Lung microvascular endothelial cell (primary cell): ENCODE measurements around the gene ERC2. TPM values are rescaled to one million over a fixed set of nuclear protein-coding genes. Genes with fewer than 3 reads are reported as not detected.

Experiments
- DNase-seq, 2 donors: peaks; one replicate each; pipeline versions ENCODE4 v3.0.0 to v3.0.0-alpha.2; 2010; ENCODE audit warnings: low read depth in 2 of 2
- total RNA-seq: library from RNA; depleted of rRNA; stranded (reverse); fragments of >200 nt; gene quantifications from 2 replicates; pipeline ENCODE4 v1.2.1, GENCODE V29; 2014

ERC2 gene
- total RNA-seq, 1 donor from 2014 or later = 2.2 TPM

DNA sequence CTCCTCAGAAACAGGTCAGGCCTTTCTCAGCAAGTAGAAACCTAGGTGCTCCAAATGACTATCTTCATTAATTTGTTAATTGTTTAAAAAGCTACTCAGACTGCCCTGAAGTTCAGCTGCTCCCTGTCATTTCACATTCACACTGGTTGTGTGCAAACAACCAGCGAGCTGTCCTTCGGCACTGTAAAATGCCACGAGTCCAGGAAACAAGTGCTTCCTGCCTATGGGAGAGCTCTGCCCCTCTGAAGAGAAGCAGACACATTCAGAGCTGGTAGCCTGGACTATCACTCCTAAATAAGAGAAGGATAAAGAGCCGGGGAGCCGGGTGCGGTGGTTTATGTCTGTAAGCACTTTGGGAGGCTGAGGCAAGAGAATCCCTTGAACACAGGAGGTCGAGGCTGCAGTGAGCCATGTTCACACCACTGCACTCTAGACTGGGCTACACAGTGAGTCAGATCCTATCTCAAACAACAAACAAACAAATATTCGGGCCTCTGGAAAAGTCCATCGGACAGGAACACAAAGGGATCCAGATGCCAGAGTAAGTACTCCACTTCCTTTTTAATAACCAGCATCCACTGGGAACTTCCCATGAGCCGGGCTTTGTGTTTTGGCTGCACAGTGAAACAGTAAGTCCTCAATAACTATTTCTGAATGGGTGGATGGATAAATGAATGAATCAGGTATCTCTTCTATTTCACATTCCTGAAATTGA lies 866.7 kb downstream of the ERC2 start:
- DNase-seq = peak in 1 of 2 donors; percentile 80

DNA sequence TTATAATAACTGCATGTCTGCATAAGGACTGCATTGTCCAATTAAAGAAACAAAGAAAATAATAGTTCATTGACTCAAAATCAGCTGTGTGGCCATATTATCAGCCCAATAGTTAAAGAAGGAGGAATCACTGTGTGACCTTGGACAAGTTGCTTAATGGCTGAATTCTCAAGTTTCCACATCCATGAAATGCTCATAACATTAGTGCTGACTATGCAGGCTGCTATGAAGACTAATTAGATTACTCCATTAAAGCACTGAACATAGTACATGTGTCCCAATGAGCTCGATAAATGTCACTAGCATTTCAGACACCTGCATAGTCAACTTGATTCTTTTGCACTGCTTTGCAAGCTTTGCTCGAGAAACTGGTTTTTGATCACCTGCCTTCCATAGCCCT lies 870.0 kb downstream of the ERC2 start:
- DNase-seq = no peak

DNA sequence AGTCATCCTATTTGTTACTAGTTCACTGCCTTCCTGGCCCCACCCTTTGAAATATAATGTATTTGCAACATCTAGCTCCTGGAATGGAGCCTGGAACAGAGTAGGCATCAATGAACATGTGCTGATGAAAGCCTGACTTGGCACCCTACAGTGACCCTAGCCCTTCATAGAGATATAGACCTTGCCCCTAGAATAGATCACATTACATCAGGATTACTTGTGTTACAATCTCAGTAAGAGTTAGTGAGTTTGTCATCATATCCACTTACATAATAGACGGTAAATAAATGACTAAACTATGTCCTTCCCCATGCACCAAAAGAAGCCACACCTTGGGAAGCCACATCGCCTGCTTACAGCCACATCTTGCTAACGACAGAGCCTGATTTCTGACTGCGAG lies 870.6 kb downstream of the ERC2 start:
- no peak for DNase-seq

DNA sequence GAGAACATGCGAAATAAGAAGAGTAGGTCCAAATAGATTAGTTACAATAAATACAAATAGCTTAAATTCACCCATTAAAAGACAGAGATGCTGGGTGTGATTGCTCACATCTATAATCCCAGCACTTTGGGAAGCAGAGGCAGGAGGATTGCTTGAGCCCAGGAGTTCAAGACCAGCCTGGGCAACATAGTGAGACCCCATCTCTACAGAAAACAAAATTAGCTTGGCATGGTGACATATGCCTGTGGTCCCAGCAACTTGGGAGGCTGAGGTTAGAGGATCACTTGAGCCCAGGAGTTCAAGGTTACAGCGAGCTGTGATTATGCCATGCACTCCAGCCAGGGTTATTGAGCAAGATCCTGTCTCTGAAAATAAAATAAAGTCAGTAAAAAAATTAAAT lies 872.1 kb downstream of the ERC2 start:
- no peak for DNase-seq

DNA sequence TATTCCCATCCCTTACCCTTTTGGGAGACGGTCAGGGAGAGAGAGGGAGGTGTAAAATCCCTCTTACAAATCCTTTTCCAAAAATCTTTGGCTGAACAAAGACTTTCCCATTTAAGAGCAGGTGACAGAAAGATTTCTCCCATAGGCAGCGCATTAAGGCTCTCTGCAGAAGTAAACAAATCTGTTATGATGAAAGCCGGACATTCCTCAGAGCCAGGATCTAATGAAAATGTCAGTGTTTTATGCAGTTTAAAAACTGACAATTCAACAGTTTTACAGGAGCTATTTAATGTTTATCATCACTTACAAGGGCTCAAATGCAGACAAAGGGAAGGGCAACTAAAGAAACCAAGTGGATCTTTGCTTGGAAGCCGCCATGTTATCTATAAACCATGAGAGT lies 872.8 kb downstream of the ERC2 start:
- no peak for DNase-seq

DNA sequence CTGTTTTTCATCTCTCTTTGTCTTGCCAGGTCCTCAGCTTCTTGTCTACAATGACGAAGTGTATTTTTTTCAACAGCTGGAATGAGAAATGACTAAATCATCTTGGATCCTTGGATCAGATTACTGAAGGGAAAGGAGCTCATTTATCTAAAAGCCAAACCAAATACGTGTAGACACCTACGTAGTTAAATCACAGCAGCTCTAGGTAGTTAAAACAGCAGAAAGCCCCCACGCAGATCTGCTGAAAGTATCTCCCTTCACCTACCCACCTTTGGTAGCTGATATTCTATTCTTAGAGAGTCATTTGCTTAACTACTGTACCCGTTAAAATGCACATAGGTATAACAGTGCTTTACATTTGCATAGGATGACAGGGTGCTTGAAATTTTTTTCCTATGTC lies 875.7 kb downstream of the ERC2 start:
- DNase-seq = no peak

DNA sequence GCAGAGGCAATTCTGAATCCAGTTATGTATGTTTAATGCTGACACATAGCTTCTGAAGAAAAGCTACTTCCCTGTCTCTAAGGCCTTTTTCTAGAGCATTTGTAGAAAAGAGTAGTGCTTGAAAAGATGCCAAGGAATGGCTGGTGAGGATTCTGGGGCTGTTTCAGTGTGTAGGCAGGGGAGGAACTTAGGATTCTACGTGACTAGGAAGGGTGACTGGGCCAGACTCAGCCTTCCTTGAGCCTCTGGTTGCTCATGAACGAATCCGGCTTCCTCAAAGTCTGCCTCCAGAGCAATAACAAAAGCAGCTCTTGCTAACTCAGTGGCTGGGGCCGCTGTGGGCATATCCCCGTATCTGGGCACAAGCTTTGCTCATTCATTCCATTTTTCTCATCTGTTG lies 876.4 kb downstream of the ERC2 start:
- no peak for DNase-seq

DNA sequence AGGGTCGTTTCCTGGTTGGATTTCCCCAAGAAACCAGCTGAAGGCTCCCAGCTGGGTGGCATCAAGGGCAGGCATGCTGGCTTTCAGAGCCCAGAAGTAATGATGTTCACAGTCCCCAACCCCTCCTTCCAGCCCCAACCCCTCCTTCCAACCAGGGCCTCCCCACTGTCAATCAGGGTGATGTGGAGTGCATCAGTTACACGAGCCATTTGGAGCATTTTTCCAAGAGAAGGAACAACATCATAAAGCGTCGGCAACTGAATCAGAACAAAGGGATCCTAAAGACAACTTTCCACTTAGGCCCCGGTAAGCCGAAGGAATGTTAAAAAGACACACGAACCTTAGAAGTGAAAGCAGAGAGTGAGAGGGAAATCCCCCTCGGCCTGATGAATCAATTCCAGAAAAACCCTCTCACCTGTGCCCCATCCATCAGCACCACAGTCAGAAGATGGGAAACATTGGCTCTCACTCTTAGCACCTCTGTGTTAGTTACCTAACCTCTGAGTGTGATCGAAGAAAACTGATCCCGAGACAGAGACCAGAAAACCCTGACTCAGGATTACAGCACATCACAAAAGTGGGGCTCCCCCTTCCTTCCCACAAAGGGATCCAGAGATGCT lies 880.0 kb downstream of the ERC2 start:
- DNase-seq = no peak

DNA sequence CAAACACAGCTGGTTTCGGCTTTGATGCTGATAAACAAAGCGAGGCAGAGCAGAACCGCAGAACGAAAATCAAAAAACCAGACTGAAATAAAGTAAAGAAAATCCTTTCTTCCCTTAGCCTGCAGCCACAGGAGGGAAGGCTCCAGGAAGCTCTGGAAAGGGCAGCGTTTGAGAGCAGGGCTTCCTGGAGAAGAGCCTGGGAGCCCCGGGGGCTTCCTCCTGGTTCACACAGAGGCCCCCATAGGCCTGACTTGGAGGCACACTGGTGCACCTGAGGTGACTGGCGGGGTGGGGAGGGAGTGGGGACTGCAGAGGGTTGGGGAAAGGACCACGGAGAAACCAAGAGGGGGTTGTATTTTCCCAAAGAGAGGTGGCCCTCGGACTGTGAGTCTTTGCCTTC lies 882.4 kb downstream of the ERC2 start:
- DNase-seq = no peak

DNA sequence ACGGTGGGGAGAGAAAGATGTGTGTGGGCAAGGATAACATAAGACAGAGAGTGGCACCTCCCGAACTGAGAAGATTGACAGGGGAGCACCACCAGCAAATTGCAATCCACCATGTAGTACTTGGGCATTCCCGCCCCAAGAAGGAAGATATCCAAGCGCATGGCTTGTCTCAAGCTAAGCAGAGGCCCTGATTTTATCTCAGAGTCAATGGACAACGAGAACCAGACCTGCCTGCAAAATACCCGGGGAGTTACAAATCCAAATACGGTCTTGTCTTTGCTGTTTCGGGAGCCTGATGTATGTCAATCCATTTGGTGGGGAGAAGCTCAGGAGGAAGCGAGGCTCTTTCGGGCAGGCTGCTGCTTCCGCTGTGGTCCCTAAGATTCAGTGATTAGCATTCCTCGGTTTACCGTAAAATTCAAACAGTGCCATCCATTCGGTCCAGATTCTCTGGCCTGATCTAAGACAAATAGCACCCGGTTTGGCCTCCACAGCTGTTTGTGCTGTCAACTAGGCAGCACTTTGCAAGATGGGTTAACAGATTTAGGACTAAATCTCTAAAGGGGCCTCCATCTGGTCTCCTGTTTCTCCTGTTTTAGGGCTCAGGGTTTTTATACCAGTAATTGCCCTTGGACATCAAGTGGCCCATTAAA lies 883.4 kb downstream of the ERC2 start:
- DNase-seq = no peak

DNA sequence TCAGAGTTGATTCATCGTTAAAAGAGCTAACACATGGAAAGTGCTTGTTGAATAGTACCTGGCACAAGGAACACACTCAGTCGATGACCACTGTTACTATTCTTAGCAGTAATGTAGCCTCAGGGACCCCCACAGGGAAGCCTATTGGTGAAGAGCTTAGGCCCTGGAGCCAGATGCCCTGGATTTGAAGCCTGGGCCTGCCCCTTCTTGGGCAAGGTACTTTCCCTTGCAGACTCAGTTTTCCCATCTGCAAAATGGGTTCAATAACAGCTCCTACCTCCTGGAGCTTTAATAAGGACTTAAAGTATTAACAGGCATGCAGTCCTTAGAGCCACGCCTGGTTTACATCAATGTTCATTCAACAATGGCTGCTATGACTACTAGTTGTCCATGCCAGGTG lies 884.2 kb downstream of the ERC2 start:
- DNase-seq = no peak

DNA sequence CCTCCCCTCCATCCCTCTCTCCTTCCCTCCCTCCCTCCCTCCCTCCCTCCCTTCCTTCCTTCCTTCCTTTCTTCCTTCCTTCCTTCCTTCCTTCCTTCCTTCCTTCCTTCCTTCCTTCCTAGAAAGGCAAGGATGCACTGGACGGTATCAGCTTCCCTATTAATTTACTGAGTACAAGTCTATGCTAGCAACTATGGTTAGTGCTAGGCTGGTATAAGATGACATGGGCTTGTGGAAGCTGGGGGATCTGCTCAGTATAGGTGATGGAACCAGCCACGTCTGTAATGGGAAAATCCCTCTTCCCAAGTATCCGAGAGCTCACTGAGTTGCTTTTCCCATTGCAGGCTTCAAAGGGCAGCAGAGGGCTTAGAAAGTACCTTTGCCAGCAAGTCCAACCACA lies 884.8 kb downstream of the ERC2 start:
- DNase-seq = no peak

DNA sequence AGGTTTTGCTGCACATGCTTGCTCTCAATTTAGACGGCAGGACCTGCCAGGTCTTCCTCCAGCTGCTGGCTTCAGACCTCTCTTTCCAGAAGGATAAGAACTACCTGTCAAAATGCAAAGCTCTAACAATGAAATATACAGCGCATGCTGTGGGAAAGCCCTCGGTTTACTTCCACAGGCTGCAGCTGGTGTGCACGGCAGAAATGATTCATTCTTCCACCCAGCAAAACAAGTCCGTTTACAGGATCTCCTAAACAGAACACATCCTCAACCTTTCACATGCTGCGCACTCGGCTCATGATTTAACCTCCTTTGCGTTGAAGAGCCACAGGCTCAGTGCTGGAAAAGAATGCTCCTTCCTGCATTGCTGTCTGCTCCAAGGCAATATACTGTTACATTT lies 888.8 kb downstream of the ERC2 start:
- DNase-seq = peak in 1 of 2 donors; percentile 70

DNA sequence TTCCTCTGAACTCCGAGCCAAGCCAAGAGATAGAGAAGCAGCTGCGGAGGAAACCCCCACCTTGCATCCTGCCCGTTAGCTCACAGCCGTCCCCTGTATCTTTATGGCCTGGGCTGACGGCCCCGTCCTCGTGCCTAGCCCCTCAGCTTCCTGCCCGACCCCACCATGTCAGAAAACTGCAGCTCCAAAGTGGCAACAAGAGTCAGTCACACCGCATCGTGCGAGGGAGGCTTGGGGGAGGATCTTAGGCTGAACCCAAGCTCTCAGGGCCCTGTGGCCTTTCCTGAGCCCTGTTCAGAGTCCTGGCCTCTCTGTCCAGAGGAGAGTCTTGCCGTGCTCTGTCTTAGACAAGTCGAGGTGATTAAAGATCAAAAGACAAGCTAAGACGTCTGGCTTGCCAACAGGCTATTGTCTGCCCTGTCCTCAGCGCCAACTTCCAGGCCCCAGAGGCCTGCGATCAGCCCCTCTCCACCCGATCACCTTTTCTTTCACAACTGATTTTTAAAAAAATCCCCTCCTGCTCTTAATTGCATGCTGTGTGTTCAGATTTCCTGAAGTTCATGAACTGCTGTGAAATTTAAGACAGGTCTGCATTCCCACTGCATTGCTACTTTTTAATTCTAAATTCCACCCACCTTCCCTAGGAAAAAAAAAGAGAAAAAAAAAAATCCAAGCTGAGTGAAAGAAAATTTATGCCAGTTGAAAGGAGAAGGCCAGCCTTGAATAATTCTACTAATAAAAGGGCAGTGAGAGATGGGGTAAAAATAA lies 891.5 kb downstream of the ERC2 start:
- no peak for DNase-seq

DNA sequence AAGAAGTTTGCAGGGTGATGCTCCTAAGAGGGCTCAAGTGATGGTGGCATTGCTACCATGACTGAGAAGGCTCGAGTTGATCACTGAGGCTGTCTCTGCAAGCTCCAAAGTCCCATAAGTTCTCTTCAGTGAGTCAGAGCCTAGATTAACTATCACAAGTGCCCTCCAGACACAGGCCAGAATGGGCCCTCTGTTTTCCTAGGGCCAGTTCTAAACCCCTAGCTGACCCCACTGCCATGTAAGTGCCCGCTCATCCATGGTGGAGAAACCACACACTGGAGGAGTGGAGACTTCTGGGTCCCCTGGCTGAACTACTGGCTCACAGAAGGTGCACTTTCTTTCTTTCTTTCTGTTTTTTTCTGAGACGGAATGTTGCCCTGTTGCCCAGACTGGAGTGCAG lies 893.6 kb downstream of the ERC2 start:
- no peak for DNase-seq

DNA sequence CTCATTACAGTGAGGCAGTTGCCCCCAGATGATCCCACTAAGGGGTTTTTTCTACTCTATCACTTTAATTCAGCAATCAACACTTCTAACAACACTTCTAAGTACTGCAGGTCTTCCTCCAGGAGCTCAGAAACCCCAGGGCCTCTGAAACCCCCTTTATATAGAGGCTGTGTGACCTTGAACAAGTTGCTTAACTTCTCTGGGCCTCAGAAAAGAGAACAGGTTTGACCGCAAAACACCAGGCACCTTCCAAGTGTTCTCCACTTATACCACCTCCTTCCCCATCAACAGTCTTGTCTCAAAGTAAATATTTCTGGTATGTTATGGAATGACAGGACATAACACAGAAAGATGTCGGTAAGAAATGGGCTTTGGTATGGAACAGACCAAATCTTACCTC lies 895.5 kb downstream of the ERC2 start:
- DNase-seq = no peak

DNA sequence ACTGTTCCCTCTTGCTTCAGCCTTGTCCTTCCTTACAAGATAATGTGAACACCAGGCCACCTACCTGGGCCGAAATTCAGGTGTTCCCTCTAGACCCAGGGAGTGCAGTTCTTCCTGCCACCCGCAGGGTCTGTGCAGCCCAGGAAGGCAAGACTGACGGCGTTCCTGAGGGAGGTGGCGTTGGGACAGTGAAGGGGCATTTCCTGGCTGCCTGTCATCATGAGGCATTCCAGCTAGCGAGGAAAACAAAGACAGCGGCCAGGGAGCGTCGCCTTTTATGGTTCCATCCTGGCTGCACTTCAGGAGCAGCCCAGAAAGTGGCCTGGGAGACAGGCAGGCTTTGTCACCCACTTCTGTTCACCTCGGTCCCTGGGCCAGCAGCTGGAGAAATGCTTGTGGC lies 896.4 kb downstream of the ERC2 start:
- DNase-seq = peak in 1 of 2 donors; percentile 33

DNA sequence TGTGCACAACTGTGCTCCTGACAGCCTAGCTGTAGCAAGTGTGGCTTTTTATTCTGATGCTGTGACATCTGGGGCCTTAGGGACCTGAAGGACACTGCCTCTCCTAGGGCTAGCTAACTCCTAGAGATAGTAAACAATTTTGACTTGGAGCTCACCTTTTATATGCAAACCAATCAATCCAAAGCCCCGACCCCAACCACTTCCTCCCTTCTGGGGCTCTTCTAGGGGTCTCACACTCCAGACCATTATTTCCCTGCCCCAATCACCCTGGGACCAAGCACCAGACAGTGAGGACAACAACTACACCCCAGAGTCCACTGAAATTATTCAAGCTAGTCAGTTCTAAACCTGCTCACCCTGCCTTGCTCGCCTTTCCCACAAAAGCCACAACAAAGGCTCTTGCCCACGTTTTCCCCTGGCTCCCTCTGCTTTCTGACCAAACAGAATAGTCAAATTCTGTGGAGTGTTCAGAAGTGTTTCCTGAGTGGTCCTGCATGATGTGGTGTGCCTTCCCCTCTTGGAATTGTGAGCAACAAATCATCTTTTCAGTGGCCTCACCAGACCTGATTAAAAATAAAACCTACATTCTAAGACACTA lies 897.0 kb downstream of the ERC2 start:
- no peak for DNase-seq

DNA sequence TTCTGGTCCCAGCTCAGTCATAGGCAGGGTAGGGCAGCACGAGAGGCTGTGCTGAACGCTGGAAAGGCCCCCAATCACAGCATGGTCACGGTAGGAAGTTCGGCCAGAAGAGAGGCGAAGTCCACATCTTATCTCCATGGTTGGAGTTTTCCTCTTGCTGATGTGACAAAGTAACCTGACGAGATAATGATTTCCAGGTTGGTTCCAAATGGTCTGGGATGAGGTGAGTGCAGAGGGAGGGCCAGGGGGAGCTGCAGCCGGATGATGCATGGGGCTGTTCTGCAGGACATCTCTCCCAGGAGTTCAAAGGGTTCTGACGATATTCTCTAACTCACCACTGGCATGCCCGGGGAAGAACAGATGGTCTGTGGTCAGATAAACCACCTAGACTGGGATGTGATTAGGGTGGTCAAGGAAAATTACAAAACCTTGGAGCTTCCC lies 898.0 kb downstream of the ERC2 start:
- DNase-seq = no peak

DNA sequence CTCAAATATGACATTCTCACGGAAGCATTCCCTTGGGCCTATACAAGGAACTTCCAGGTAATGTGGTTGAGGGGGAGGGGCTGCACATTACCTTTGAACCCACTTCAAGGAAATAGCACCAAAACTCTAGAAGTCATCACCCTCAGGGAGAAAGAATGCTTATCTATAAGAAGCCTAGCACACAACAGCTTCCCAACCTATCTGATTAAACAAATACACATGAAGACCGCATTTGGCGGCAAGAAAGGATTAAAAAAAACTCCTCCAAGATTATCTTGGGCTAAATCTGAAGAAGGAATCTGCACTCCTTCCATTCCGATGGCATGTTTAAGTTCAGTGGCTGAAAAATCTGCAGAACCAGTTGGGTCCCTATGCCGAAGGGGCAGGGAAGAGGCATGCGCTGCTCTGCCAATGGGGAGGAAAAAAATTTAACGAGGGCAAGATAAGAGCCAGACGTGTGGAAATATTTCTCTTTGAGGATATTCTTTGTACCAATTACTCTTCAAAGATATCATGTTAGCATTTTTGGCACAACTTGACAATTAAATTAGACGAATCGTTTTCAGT lies 899.2 kb downstream of the ERC2 start:
- no peak for DNase-seq

DNA sequence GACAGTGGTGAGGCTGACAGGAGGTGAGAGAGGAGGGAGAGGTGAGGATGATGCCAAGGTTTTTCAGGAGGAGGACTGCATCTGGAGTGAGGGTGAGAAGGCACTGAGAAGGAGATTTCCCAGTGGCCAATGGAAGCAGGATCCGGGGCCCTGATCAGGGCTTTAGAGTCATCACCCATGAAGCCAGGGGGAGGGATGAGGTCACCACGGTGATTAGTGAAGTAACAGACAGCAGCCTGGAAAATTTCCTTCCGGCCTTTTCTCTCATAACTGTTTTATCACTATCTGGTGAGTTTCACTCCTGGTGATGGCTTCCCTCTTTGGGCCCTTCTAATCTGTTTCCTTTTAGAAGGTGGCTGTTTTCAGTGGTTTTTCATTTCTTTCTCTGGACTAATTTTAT lies 900.7 kb downstream of the ERC2 start:
- DNase-seq = no peak

DNA sequence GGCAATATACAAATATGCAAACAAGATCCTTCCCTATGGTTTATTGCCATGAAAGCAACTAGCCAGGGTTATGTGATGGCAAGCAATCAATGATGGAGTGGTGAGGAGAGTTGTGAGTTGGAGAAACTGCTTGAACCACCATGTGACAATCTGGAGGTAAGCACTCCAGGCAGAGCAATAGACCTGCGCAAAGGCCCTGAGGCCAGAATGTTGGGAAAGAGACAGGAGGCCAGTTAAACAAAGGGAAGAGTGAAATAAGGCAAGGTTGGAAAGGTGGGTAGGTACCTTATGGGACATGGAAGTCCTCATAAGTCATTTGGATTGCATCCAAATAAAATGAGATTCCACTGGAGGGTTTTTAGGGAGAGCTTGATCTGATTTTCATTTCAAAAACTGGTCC lies 901.1 kb downstream of the ERC2 start:
- DNase-seq = no peak
